ENCODE data around the gene ANKRD44.

DNA sequence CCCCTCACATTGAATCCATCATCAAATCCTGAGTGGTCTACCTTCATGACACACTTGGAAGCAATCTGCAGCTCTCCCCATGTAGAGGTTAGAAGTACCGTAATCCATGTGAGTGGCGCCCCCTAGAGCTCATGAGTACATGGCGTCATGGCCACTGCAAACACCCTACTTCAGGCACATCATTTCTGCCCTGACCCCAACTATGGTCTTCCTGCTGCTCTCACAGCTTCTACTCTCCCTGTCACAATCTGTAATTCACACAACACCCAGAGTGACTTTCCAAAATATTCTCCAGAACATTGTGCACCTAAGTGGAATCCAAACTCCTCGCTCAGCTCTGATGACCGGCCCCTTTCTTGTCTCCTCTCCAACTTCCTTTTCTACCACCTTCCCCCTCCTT, 141.9 kb downstream of the ANKRD44 start:
- TF ChIP-seq, protein P1, sequence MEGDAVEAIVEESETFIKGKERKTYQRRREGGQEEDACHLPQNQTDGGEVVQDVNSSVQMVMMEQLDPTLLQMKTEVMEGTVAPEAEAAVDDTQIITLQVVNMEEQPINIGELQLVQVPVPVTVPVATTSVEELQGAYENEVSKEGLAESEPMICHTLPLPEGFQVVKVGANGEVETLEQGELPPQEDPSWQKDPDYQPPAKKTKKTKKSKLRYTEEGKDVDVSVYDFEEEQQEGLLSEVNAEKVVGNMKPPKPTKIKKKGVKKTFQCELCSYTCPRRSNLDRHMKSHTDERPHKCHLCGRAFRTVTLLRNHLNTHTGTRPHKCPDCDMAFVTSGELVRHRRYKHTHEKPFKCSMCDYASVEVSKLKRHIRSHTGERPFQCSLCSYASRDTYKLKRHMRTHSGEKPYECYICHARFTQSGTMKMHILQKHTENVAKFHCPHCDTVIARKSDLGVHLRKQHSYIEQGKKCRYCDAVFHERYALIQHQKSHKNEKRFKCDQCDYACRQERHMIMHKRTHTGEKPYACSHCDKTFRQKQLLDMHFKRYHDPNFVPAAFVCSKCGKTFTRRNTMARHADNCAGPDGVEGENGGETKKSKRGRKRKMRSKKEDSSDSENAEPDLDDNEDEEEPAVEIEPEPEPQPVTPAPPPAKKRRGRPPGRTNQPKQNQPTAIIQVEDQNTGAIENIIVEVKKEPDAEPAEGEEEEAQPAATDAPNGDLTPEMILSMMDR (IDR thresholded peaks at IDR 0.05; ENCODE audit: low read depth, low read length, poor library complexity, severe bottlenecking), result peak; percentile 97
- TF ChIP-seq EZH2phosphoT487 (IDR thresholded peaks at IDR 0.05; ENCODE audit: borderline replicate concordance, low read length), result no peak

Measured in DOHH2 (cell line).